ENCODE results near the gene SDCCAG8.

Gene SDCCAG8

GRCh38 chr1:243513726-243514491 lies 258.1 kb downstream of the SDCCAG8 start:
- DNase-seq = no peak

DNA sequence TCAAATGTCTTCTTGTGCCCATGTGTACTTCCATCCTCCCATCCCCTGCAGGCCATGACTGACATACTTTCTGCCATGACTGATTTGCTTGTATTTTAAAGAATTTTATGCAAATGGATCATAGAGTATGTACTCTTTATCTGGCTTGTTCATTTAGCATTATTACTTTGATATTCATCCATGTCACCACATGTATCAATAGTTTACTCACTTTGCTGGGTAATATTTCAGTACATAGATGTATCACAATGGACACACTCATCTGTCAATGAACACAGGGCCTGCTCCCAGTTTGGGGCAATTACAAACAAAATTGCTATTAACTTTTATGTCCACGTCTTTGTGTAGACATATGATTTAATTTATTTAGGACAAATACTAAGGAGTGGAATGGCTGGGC lies 259.1 kb downstream of the SDCCAG8 start:
- DNase-seq = no peak

DNA sequence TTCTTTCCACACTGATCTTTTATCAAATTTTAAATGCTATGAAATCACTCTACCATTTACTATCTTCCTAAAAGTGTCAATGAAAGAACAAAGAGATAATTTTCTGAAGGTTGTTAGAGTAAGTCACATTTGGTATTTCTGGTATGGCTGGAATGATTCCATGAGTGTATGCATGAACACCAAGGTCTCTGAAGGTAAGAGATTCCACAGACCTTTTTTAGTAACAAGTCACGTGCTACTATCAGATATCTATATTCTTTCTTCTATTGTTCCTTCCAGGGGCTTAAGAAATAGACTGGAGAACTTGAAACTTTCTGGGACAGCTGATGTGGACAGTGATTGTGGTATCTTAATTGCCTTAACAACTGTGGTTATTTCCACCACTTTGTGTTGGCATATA lies 265.0 kb downstream of the SDCCAG8 start:
- no peak for DNase-seq

- DNase-seq = no peak
Observed at GRCh38 chr1:243523766-243524165, 267.9 kb downstream of the SDCCAG8 start.

DNA sequence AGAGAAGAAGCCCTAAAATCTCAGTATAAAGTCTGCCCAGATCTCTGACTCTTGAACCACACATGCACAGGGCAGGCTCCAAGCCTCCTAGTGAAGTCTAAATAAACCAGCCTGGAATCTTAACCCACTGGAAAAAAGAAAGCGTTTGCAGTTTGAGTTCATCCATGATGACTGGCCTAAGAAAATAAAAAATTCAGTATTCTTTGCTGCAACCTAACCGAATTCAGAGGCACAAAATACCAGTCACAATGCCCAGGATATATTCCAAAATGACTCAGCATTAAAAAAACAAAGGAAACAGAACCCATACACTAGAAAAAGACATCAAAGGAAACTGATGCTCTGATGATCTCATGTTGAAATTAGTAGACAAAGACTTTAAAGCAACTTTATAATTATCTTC lies 269.2 kb downstream of the SDCCAG8 start:
- DNase-seq = no peak

- DNase-seq = no peak
Observed at GRCh38 chr1:243526180-243526579, 270.3 kb downstream of the SDCCAG8 start.

- no peak for DNase-seq
Observed at GRCh38 chr1:243528459-243529121, 272.7 kb downstream of the SDCCAG8 start.

- DNase-seq = no peak
Observed at GRCh38 chr1:243529512-243529911, 273.7 kb downstream of the SDCCAG8 start.

- DNase-seq = no peak
Observed at GRCh38 chr1:243535014-243535413, 279.2 kb downstream of the SDCCAG8 start.

GRCh38 chr1:243539636-243540035 lies 283.8 kb downstream of the SDCCAG8 start:
- DNase-seq = no peak

DNA sequence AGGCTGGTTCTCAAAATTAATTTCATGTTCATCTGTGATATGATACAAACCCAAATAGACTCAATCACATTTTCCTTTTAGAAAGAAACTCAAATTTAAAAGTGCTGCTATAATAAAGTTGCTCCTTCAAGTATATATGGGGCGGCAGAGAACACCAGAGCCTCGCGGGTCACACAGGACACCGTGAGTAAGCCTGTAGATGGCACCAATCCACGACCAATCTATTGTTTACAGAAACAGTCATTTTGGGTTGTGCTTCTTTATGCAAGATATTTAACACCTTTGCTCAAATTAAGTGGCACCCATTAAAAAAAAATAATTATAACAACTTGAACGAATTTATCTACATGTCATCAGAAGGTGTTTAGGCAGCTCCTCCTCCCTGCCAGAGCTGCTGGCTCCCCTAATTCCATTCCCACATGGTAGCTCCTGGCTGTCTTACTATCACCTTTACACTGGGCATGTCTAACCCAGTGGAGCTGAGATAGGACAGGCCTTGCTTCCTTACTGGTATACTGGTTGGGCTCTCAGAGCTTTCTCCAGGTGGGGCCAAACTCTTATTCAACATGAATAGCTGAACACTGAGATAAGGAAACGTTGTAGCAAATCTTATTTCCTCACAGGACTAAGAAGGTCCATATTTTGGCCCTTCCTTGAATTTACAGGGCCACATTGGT lies 287.0 kb downstream of the SDCCAG8 start:
- DNase-seq = no peak

DNA sequence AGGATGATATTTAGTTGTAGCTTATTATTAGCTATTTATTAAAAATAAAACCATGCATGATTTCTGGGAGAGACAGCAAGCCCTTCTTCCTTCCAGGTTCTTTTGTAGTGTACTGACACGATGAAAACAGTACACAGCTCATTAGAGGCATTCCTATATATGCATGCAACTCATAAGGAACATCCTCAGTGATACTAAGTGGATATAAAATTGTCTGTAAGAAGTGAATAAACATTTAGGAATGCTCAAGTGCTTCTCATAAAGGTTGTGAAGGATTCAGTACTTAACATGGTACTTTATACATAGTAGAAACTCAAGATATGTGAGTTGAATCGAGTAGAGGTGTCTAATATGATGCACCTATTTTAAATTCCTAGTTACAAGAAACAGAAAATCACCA lies 287.7 kb downstream of the SDCCAG8 start:
- DNase-seq = no peak

- no peak for DNase-seq
Observed at GRCh38 chr1:243546457-243546856, 290.6 kb downstream of the SDCCAG8 start.

DNA sequence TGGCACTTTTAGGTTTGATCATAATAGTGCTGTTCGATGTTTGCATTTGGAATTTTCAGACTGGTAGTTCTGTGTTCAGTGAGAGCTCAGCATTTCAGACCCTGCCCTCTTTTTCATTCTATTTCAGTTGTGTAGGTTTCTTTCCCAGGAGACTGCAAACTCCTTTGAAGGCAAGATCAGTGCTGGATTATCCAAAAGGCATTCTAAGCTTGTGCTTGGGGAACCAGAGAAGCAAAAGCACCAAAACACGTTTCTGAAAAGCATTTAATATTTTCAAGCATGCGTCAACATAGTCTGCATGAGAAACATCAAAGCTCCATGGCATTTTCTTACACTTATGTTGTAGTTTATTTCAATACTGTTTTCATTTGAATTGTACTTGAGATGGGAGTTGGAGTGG lies 292.1 kb downstream of the SDCCAG8 start:
- no peak for DNase-seq

DNA sequence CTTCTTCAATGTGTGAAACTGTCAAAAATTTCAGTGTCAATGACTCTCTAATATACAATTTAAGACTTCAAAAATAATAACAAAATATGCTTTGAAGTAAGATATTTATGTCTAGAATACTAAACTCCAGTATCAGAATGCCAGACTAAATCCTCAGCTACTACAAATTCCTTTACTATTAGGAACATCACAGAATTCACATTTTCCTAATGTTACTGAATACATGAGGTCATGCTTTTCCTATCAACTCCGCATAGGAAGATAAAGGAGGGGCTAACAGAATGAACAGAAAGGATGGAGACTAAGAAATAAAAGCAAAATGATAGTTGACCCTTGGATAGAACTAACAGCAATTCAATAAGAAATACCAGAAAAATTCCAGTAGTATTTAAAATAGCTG lies 292.7 kb downstream of the SDCCAG8 start:
- no peak for DNase-seq

GRCh38 chr1:243549108-243549507 lies 293.3 kb downstream of the SDCCAG8 start:
- DNase-seq = no peak

All from COR-L47 (cell line).